Karpas-422 (cell line): ENCODE measurements around the gene MRPL45. TPM values are rescaled to one million over a fixed set of nuclear protein-coding genes. Genes with fewer than 3 reads are reported as not detected.

ENCODE experiments used
- DNase-seq: peaks from one replicate; pipeline ENCODE4 v3.0.0-alpha.2; 2015
- H2AFZ ChIP-seq: fragments of 200-600 bp; sonication (generic); 2 replicates; pipeline ENCODE4 v1.6.1; 2014; ENCODE audit warnings: antibody characterized with exemption, low read length, mixed read lengths
- H3K27ac ChIP-seq: fragments of 200-600 bp; sonication (generic); 2 replicates; pipeline ENCODE4 v1.5.1; 2014; ENCODE audit warnings: mild to moderate bottlenecking, low read length, moderate library complexity
- H3K27me3 ChIP-seq: fragments of 200-600 bp; sonication (generic); 2 replicates; pipeline ENCODE4 v1.6.1; 2014; ENCODE audit warnings: low read length, mixed read lengths
- H3K36me3 ChIP-seq: fragments of 200-600 bp; sonication (generic); 2 replicates; pipeline ENCODE4 v1.6.1; 2014; ENCODE audit warnings: low read length, mixed read lengths; ENCODE audit not compliant: insufficient read depth
- H3K4me1 ChIP-seq: fragments of 200-600 bp; sonication (generic); 2 replicates; pipeline ENCODE4 v1.6.1; 2014; ENCODE audit warnings: mild to moderate bottlenecking, low read length, mixed read lengths
- H3K4me2 ChIP-seq: fragments of 200-600 bp; sonication (generic); 2 replicates; pipeline ENCODE4 v1.6.1; 2014; ENCODE audit warnings: low read length, low read depth, mild to moderate bottlenecking; ENCODE audit not compliant: poor library complexity, severe bottlenecking
- H3K4me3 ChIP-seq: fragments of 200-600 bp; sonication (generic); 2 replicates; pipeline ENCODE4 v1.5.1; 2014; ENCODE audit warnings: mild to moderate bottlenecking, antibody characterized with exemption, low read length, mixed read lengths
- H3K79me2 ChIP-seq: fragments of 200-600 bp; sonication (generic); 2 replicates; pipeline ENCODE4 v1.6.1; 2014; ENCODE audit warnings: mild to moderate bottlenecking, low read length, mixed read lengths
- H3K9ac ChIP-seq: fragments of 200-600 bp; sonication (generic); 2 replicates; pipeline ENCODE4 v1.6.0; 2014; ENCODE audit warnings: low read length
- H3K9me2 ChIP-seq: fragments of 200-600 bp; sonication (generic), shearing (Covaris generic); replicated peaks from 2 replicates; pipeline ENCODE4 v1.6.0; 2014; ENCODE audit warnings: mild to moderate bottlenecking, low read length, moderate library complexity; ENCODE audit not compliant: insufficient read depth
- H3K9me3 ChIP-seq: fragments of 300-700, 200-600 bp; sonication (generic); 2 replicates; pipeline ENCODE4 v1.6.1; 2014; ENCODE audit warnings: low read length, mixed read lengths
- H4K20me1 ChIP-seq: fragments of 200-600 bp; sonication (generic); 2 replicates; pipeline ENCODE4 v1.6.1; 2014; ENCODE audit warnings: mild to moderate bottlenecking, antibody characterized with exemption, low read length, low read depth; ENCODE audit not compliant: insufficient read depth
- total RNA-seq: library from RNA; depleted of rRNA; stranded (reverse); fragments of >200 nt; shearing (Covaris generic); gene quantifications from 2 replicates; pipeline ENCODE4 v1.2.3, GENCODE V29; 2014; ENCODE audit warnings: low replicate concordance

MRPL45 gene
- total RNA-seq, 1 experiment from 2014 or later = 42.0 TPM

- Histone ChIP-seq H3K9me3 (no peaks in the 10 kb centered on the region), H3K9ac (no peak within 1 kb of the TSS), H3K9me2 (no peaks in the 10 kb centered on the region), H3K4me2 (no peak within 1 kb of the TSS), H4K20me1 (no peaks in the 10 kb centered on the region), H3K79me2 (no peaks in the 10 kb centered on the region), H2AFZ (no peak within 1 kb of the TSS), H3K27me3 (no peaks in the 10 kb centered on the region), H3K4me1 (no peaks in the 10 kb centered on the region), H3K4me3 (no peak within 1 kb of the TSS), H3K27ac (no peak within 1 kb of the TSS), H3K36me3 (no peaks in the 10 kb centered on the region)
- no peak for DNase-seq
Observed at GRCh38 chr17:38343608-38344419, 46.8 kb downstream of the MRPL45 start, which contains the start of gene GPR179. GPR179 (minus strand) TSS chr17:38343956; CDS start chr17:38343789, 167 bp downstream.

GRCh38 chr17:38344420-38344745, 47.4 kb downstream of the MRPL45 start:
- Histone ChIP-seq H3K36me3 (no peaks in the 10 kb centered on the region), H3K4me2 (no peak overlapping the region), H3K9ac (no peak overlapping the region), H3K9me3 (no peaks in the 10 kb centered on the region), H4K20me1 (no peaks in the 10 kb centered on the region), H3K4me1 (no peaks in the 10 kb centered on the region), H3K27ac (no peak overlapping the region), H3K79me2 (no peaks in the 10 kb centered on the region), H3K9me2 (no peaks in the 10 kb centered on the region), H3K4me3 (no peak overlapping the region), H2AFZ (no peak overlapping the region), H3K27me3 (no peaks in the 10 kb centered on the region)
- DNase-seq = no peak

GRCh38 chr17:38345743-38346142, 48.8 kb downstream of the MRPL45 start:
- Histone ChIP-seq H3K9me3 (no peaks in the 10 kb centered on the region), H3K36me3 (no peaks in the 10 kb centered on the region), H3K9me2 (no peaks in the 10 kb centered on the region), H3K79me2 (no peaks in the 10 kb centered on the region), H3K9ac (no peak overlapping the region), H3K4me2 (no peak overlapping the region), H3K27ac (no peak overlapping the region), H3K4me1 (peaks cover 6% of the 10 kb centered on the region), H4K20me1 (no peaks in the 10 kb centered on the region), H2AFZ (no peak overlapping the region), H3K4me3 (no peak overlapping the region), H3K27me3 (no peaks in the 10 kb centered on the region)
- no peak for DNase-seq

- DNase-seq = peak; percentile 94
- no peaks in the 10 kb centered on the region for H3K9me3 ChIP-seq
- no peaks in the 10 kb centered on the region for H4K20me1 ChIP-seq
- H3K27me3 ChIP-seq = no peaks in the 10 kb centered on the region
- H2AFZ ChIP-seq = no peak overlapping the region
- no peak overlapping the region for H3K4me2 ChIP-seq
- H3K36me3 ChIP-seq = no peaks in the 10 kb centered on the region
- no peaks in the 10 kb centered on the region for H3K9me2 ChIP-seq
- H3K4me3 ChIP-seq = no peak overlapping the region
- peaks cover 21% of the 10 kb centered on the region for H3K79me2 ChIP-seq
- H3K27ac ChIP-seq = no peak overlapping the region
- H3K9ac ChIP-seq = no peak overlapping the region
- H3K4me1 ChIP-seq = peaks cover 25% of the 10 kb centered on the region
Observed at GRCh38 chr17:38349097-38349730, 52.2 kb downstream of the MRPL45 start.

- Histone ChIP-seq H3K27ac (no peak overlapping the region), H3K36me3 (no peaks in the 10 kb centered on the region), H3K4me2 (no peak overlapping the region), H2AFZ (no peak overlapping the region), H3K9me2 (no peaks in the 10 kb centered on the region), H4K20me1 (no peaks in the 10 kb centered on the region), H3K9ac (no peak overlapping the region; the same call in 1 of the 2 replicates), H3K4me3 (no peak overlapping the region), H3K27me3 (no peaks in the 10 kb centered on the region), H3K9me3 (no peaks in the 10 kb centered on the region), H3K79me2 (peaks cover 30% of the 10 kb centered on the region), H3K4me1 (peaks cover 33% of the 10 kb centered on the region)
- DNase-seq = no peak
Observed at GRCh38 chr17:38350035-38350434, 53.1 kb downstream of the MRPL45 start.

- H3K9ac ChIP-seq = peak within 1 kb of the TSS; percentile 89
- H4K20me1 ChIP-seq = no peaks in the 10 kb centered on the region
- no peaks in the 10 kb centered on the region for H3K36me3 ChIP-seq
- no peaks in the 10 kb centered on the region for H3K27me3 ChIP-seq
- no peaks in the 10 kb centered on the region for H3K9me2 ChIP-seq
- H3K4me3 ChIP-seq = peak within 1 kb of the TSS; percentile 86
- peaks cover 39% of the 10 kb centered on the region for H3K4me1 ChIP-seq
- peak within 1 kb of the TSS; percentile 68 for H3K27ac ChIP-seq
- peak; percentile 98 for DNase-seq
- H3K79me2 ChIP-seq = peaks cover 45% of the 10 kb centered on the region
- peak within 1 kb of the TSS; percentile 92 for H3K4me2 ChIP-seq
- no peaks in the 10 kb centered on the region for H3K9me3 ChIP-seq
- peak within 1 kb of the TSS; percentile 86 for H2AFZ ChIP-seq
Observed at GRCh38 chr17:38351412-38352222, 54.6 kb downstream of the MRPL45 start, which contains the start of gene SOCS7. SOCS7 (plus strand) TSS chr17:38351844; CDS start chr17:38352053, 209 bp downstream.

GRCh38 chr17:38352245-38353085, 55.5 kb downstream of the MRPL45 start:
- Histone ChIP-seq H3K9ac (peak overlapping the region; percentile 89), H3K4me1 (peaks cover 48% of the 10 kb centered on the region), H3K9me2 (no peaks in the 10 kb centered on the region), H2AFZ (no peak overlapping the region), H3K4me2 (peak overlapping the region; percentile 92), H3K79me2 (peaks cover 54% of the 10 kb centered on the region), H3K36me3 (no peaks in the 10 kb centered on the region), H3K27ac (peak overlapping the region; percentile 43), H3K27me3 (no peaks in the 10 kb centered on the region), H3K9me3 (no peaks in the 10 kb centered on the region), H4K20me1 (no peaks in the 10 kb centered on the region), H3K4me3 (peak overlapping the region; percentile 86)
- DNase-seq = peak; percentile 66
